Breast epithelium (tissue), 3 donors: Measurements from ENCODE around the gene GET4.

Source experiments
- CTCF ChIP-seq, 3 donors: fragments of 450-650 bp; IDR thresholded peaks; one replicate each; pipeline ENCODE4 v1.5.1; 2016 to 2017; ENCODE audit warnings: antibody characterized with exemption in 3 of 3, mild to moderate bottlenecking in 3 of 3, moderate library complexity in 3 of 3
- POLR2A ChIP-seq: fragments of 450-650 bp; IDR thresholded peaks from one replicate; pipeline ENCODE4 v1.6.1; 2016; ENCODE audit warnings: antibody characterized with exemption, mild to moderate bottlenecking, moderate library complexity
- POLR2AphosphoS5 ChIP-seq, 3 donors: sonication (generic); formaldehyde crosslinking; IDR thresholded peaks; one replicate each; pipeline ENCODE4 v1.6.1; 2017; ENCODE audit warnings: antibody characterized with exemption in 3 of 3

- TF ChIP-seq POLR2AphosphoS5 (IDR thresholded peaks at IDR 0.05) (no peak), POLR2A (no peak), CTCF (IDR thresholded peaks at IDR 0.05) (no peak)
Measured at GRCh38 chr7:874031-874749, 2.2 kb upstream of the GET4 start.
